Measurements from ENCODE around the gene CLCN4.

DNA sequence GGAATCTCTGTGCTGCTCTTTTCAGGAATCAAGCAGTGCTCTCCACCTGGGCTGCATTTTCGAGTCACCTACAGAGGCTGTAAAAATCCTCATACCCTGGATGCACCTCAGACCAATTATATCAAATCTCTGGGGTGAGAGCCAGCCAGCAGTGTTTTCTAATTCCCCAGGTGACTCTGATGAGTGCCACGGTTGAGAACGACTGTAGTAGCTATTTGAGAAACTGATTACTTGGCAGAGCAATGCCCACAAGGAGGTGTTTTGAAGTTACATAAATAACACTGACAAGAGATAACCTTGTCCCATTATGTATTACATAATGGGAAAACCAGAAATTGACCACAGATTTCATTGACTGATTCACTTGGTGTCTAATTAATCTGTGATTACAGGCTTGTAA lies 46.8 kb downstream of the CLCN4 start:
- TF ChIP-seq, protein P1, sequence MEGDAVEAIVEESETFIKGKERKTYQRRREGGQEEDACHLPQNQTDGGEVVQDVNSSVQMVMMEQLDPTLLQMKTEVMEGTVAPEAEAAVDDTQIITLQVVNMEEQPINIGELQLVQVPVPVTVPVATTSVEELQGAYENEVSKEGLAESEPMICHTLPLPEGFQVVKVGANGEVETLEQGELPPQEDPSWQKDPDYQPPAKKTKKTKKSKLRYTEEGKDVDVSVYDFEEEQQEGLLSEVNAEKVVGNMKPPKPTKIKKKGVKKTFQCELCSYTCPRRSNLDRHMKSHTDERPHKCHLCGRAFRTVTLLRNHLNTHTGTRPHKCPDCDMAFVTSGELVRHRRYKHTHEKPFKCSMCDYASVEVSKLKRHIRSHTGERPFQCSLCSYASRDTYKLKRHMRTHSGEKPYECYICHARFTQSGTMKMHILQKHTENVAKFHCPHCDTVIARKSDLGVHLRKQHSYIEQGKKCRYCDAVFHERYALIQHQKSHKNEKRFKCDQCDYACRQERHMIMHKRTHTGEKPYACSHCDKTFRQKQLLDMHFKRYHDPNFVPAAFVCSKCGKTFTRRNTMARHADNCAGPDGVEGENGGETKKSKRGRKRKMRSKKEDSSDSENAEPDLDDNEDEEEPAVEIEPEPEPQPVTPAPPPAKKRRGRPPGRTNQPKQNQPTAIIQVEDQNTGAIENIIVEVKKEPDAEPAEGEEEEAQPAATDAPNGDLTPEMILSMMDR (IDR thresholded peaks at IDR 0.05), result no peak
- no peak for TF ChIP-seq ZFX (IDR thresholded peaks at IDR 0.05; ENCODE audit: borderline replicate concordance)

Measured in 22Rv1 (cell line).